Neuronal stem cell (in vitro differentiated cells): Measurements from ENCODE around the gene DDX5.
"Not testable (repeated sequence)": the region's sequence is repeated elsewhere in the genome, so short reads cannot be mapped to it uniquely, and the experiment has no call there.

Experiments used
- DNase-seq: peaks from one replicate; pipeline ENCODE4 v3.0.0-alpha.2; 2013; ENCODE audit warnings: low spot score
- H2AFZ ChIP-seq: one replicate; pipeline ENCODE4 v1.6.1; 2013; ENCODE audit warnings: mild to moderate bottlenecking, low read length, inconsistent platforms
- H2AK5ac ChIP-seq: 2 replicates; pipeline ENCODE4 v1.6.1; 2013; ENCODE audit warnings: low read depth, mild to moderate bottlenecking, inconsistent platforms, low read length, moderate library complexity, mixed read lengths
- H2BK120ac ChIP-seq: 2 replicates; pipeline ENCODE4 v1.6.1; 2013; ENCODE audit warnings: low read depth, mild to moderate bottlenecking, inconsistent platforms, low read length, moderate library complexity, mixed read lengths
- H2BK12ac ChIP-seq: one replicate; pipeline ENCODE4 v1.6.1; 2013; ENCODE audit warnings: low read length, inconsistent platforms
- H2BK15ac ChIP-seq: 2 replicates; pipeline ENCODE4 v1.6.1; 2013; ENCODE audit warnings: mild to moderate bottlenecking, low read length, inconsistent platforms, mixed read lengths
- H2BK5ac ChIP-seq: one replicate; pipeline ENCODE4 v1.6.1; 2013; ENCODE audit warnings: inconsistent platforms, mild to moderate bottlenecking, low read length, moderate library complexity
- H3K14ac ChIP-seq: one replicate; pipeline ENCODE4 v1.6.1; 2013; ENCODE audit warnings: low read length, inconsistent platforms
- H3K18ac ChIP-seq: 2 replicates; pipeline ENCODE4 v1.6.1; 2013; ENCODE audit warnings: low read length, inconsistent platforms
- H3K23ac ChIP-seq: 2 replicates; pipeline ENCODE4 v1.6.1; 2013; ENCODE audit warnings: low read depth, mild to moderate bottlenecking, mixed read lengths, low read length, inconsistent platforms; ENCODE audit not compliant: poor library complexity
- H3K27ac ChIP-seq: replicated peaks from 3 replicates; pipeline ENCODE4 v1.5.1; 2013; ENCODE audit warnings: low read length, inconsistent platforms
- H3K27me3 ChIP-seq, 3 experiments: 2 replicates each; pipeline ENCODE4 v1.6.1; 2013; ENCODE audit warnings: low read length in 3 of 3, mild to moderate bottlenecking in 2 of 3, inconsistent platforms in 1 of 3, low read depth in 1 of 3, mixed read lengths in 1 of 3, moderate library complexity in 1 of 3; ENCODE audit not compliant: control insufficient read depth in 3 of 3, insufficient read depth in 3 of 3
- H3K36me3 ChIP-seq, 2 donors: replicated peaks in 1 of 2; 2 replicates each; pipeline ENCODE4 v1.6.1; 2013; ENCODE audit warnings: low read length in 2 of 2; ENCODE audit not compliant: control insufficient read depth in 2 of 2, insufficient read depth in 2 of 2
- H3K4ac ChIP-seq: 2 replicates; pipeline ENCODE4 v1.6.1; 2013; ENCODE audit warnings: inconsistent platforms, mild to moderate bottlenecking, low read length, moderate library complexity
- H3K4me1 ChIP-seq, 2 donors: 1 replicate in 1 of 2; 2 replicates in 1 of 2; pipeline ENCODE4 v1.6.1; 2013; ENCODE audit warnings: low read length in 2 of 2, low read depth in 1 of 2; ENCODE audit not compliant: control insufficient read depth in 2 of 2, insufficient read depth in 1 of 2
- H3K4me2 ChIP-seq: one replicate; pipeline ENCODE4 v1.6.1; 2013; ENCODE audit warnings: mild to moderate bottlenecking, low read length, inconsistent platforms; ENCODE audit not compliant: insufficient read depth, poor library complexity, severe bottlenecking
- H3K4me3 ChIP-seq, 2 donors: 2 replicates each; pipeline ENCODE4 v1.5.1; 2013; ENCODE audit warnings: low read length in 2 of 2, mild to moderate bottlenecking in 2 of 2, inconsistent platforms in 1 of 2, moderate library complexity in 1 of 2
- H3K79me1 ChIP-seq: one replicate; pipeline ENCODE4 v1.6.1; 2013; ENCODE audit warnings: low read depth, mild to moderate bottlenecking, inconsistent platforms, low read length, moderate library complexity
- H3K9ac ChIP-seq: one replicate; pipeline ENCODE4 v1.6.1; 2013; ENCODE audit warnings: mild to moderate bottlenecking, low read depth, low read length, inconsistent platforms; ENCODE audit not compliant: poor library complexity
- H3K9me3 ChIP-seq, 2 donors: replicated peaks in 1 of 2; 2 replicates each; pipeline versions ENCODE3 to v1.6.1; 2013; ENCODE audit warnings: low read length in 2 of 2, mild to moderate bottlenecking in 2 of 2, inconsistent platforms in 1 of 2, low read depth in 1 of 2, mixed read lengths in 1 of 2, moderate library complexity in 1 of 2; ENCODE audit not compliant: control insufficient read depth in 2 of 2, insufficient read depth in 1 of 2
- H4K8ac ChIP-seq: one replicate; pipeline ENCODE4 v1.6.1; 2013; ENCODE audit warnings: low read depth, mild to moderate bottlenecking, inconsistent platforms, low read length, moderate library complexity
- H4K91ac ChIP-seq: one replicate; pipeline ENCODE4 v1.6.1; 2013; ENCODE audit warnings: low read length, low read depth, mild to moderate bottlenecking, inconsistent platforms; ENCODE audit not compliant: poor library complexity
- WGBS, 2 donors: extraction: QIAGEN DNeasy Blood & Tissue Kit; methylation state at CpG; one replicate each; pipeline ENCODE4 v1.1.7; 2013; ENCODE audit warnings: missing lambda C conversion rate in 2 of 2, mixed read lengths in 1 of 2; ENCODE audit not compliant: insufficient read length in 2 of 2, insufficient replicate concordance in 1 of 2; ENCODE audit errors: extremely low coverage in 2 of 2; 5-methylcytosine and 5-hydroxymethylcytosine counted together

Gene DDX5

DNA sequence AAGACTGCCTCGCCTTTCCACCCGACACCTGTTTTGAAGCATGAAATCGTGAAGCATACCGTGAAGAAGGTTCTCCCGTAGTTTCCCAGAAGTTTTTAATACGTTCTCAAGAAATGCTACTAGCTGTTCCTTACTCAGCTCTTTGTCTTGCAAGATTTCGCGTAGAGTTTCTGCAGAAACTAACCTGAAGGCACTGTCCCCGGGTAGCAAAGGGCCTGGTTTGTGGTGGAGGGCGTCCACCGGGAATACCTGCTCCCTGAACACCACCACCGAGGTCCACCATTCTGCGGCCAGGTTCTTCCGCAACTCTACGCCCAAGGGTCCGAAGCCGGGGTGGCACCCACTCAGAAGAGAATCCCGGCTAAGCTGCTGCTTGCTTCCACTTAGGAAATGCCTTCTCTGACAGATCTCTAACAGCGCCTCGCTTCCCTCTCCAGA, 9.7 kb downstream of the DDX5 start:
- no peak overlapping the region for H3K4ac ChIP-seq
- no peak overlapping the region for H4K8ac ChIP-seq
- peak overlapping the region; percentile 70 to 91 for H3K4me3 ChIP-seq
- H2AFZ ChIP-seq: peak overlapping the region; percentile 86
- H3K4me1 ChIP-seq: peaks cover 2 to 8% of the 10 kb centered on the region in 2 donors
- H2BK5ac ChIP-seq: peak overlapping the region; percentile 14
- no peak overlapping the region for H2BK120ac ChIP-seq
- WGBS, 2 donors: no CpG with 5 or more reads among the region's 20 CpGs
- no peak overlapping the region for H2AK5ac ChIP-seq
- peak overlapping the region; percentile 71 for H3K27ac ChIP-seq
- no peaks in the 10 kb centered on the region for H3K27me3 ChIP-seq
- H4K91ac ChIP-seq: no peak overlapping the region
- peak overlapping the region; percentile 80 for H3K18ac ChIP-seq
- no peak overlapping the region for H3K14ac ChIP-seq
- H2BK15ac ChIP-seq: no peak overlapping the region
- H3K36me3 ChIP-seq: peaks cover 26 to 68% of the 10 kb centered on the region in 2 donors
- H3K23ac ChIP-seq: peak overlapping the region; percentile 12
- H3K4me2 ChIP-seq: peak overlapping the region; percentile 78
- H2BK12ac ChIP-seq: no peak overlapping the region
- H3K9me3 ChIP-seq: no peaks in the 10 kb centered on the region
- peak overlapping the region; percentile 91 for H3K9ac ChIP-seq
- no peak for DNase-seq
- H3K79me1 ChIP-seq: peaks cover 3% of the 10 kb centered on the region

DNA sequence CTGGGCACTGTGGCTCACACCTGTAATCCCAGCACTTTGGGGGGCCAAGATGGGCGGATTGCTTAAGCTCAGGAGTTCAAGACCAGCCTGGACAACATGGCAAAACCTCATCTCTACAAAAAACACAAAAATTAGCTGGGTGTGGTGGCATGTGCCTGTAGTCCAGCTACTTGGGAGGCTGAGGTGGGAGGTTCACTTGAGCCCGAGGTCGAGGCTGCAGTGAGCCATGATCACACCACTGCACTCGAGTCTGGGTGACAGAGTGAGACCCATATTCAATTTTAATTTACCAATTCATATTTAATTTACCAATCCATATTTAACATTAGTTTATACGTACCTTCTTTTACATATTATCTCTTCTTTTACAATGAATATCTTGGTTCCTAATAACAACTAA, 10.8 kb downstream of the DDX5 start:
- H3K4me3 ChIP-seq, H2BK120ac ChIP-seq, H3K79me1 ChIP-seq, H2AK5ac ChIP-seq, H3K18ac ChIP-seq, H3K4me2 ChIP-seq, H3K9me3 ChIP-seq, H2BK12ac ChIP-seq, H3K9ac ChIP-seq, H3K27me3 ChIP-seq, H3K14ac ChIP-seq, H2BK15ac ChIP-seq, DNase-seq, H3K4me1 ChIP-seq, H3K4ac ChIP-seq, H3K23ac ChIP-seq, H4K91ac ChIP-seq, H2BK5ac ChIP-seq, H4K8ac ChIP-seq, H2AFZ ChIP-seq, H3K27ac ChIP-seq: not testable (repeated sequence)
- 100% methylated on average over 1 of the region's 5 CpGs for WGBS, 2 donors
- peaks cover 16 to 68% of the 10 kb centered on the region in 2 donors for H3K36me3 ChIP-seq

DNA sequence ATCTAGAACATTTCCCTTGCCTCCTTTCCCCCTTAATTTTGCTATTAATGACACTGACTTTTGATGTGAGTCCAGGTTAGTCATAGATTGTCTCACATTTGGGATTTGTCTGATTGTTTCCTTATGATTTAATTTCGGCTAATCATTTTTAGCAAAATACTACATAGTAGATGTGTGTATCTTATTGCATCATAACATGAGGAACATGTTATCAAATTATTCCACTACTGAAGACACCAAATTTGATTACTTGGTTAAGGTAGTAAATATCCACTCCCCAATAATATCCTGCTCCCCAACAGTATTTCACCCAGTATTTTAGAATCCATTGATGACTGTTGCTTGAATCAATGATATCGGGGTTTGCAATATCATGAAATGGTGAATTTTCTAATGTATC, 12.0 kb downstream of the DDX5 start:
- Histone ChIP-seq H3K79me1 (peaks cover 3% of the 10 kb centered on the region), H2BK5ac (no peak overlapping the region), H2AFZ (no peak overlapping the region), H2BK120ac (no peak overlapping the region), H2BK12ac (no peak overlapping the region), H3K36me3 (peaks cover 17 to 68% of the 10 kb centered on the region in 2 donors), H3K4ac (no peak overlapping the region), H3K9me3 (no peaks in the 10 kb centered on the region), H4K8ac (no peak overlapping the region), H3K14ac (no peak overlapping the region), H3K27ac (no peak overlapping the region), H3K4me1 (peaks cover 2 to 8% of the 10 kb centered on the region in 2 donors), H3K27me3 (no peaks in the 10 kb centered on the region), H3K18ac (no peak overlapping the region), H2AK5ac (no peak overlapping the region), H4K91ac (no peak overlapping the region), H3K23ac (no peak overlapping the region), H3K4me2 (no peak overlapping the region), H3K4me3 (no peak overlapping the region), H2BK15ac (no peak overlapping the region), H3K9ac (no peak overlapping the region)
- DNase-seq: no peak
- no CpG with 5 or more reads among the region's 2 CpGs for WGBS, 2 donors

DNA sequence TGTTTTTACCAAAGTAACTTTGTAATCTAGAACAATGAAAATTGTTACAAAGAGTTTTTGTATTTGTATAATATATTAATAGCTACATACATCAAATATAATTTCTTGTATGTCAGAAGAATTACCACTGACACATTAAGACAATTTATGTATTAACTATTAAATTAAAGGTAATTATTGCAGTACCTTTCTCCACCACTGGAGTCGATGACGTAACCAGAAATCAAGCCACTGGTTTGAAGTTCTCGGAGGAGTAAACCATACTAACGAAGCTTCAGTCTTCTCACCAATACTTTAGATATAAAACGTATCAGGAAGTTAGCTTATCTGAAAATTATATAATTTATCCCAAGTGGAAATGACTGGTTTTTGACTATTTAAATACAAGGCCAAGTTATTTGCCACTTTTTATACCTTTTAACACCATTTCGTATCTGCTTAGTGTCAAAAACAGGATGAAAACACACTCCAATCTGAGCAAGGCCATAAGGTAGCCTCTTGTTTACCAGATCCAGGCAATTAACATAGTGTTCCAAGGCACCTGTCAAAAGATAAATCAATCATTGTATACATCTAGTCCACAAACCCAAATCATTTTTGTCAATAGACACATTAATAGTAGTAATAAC, 13.5 kb downstream of the DDX5 start:
- no peak overlapping the region for H3K14ac ChIP-seq
- no peak for DNase-seq
- no peaks in the 10 kb centered on the region for H3K9me3 ChIP-seq

More for the DNA sequence above, 13.5 kb downstream of the DDX5 start:
- no peak overlapping the region for H2AFZ ChIP-seq
- no peak overlapping the region for H2AK5ac ChIP-seq
- H2BK15ac ChIP-seq: no peak overlapping the region
- peaks cover 17 to 68% of the 10 kb centered on the region in 2 donors for H3K36me3 ChIP-seq
- no peak overlapping the region for H2BK5ac ChIP-seq
- peaks cover 2 to 3% of the 10 kb centered on the region in 2 donors for H3K4me1 ChIP-seq
- H3K4me2 ChIP-seq: no peak overlapping the region
- H2BK12ac ChIP-seq: no peak overlapping the region
- no peak overlapping the region for H3K9ac ChIP-seq
- H4K91ac ChIP-seq: no peak overlapping the region
- H4K8ac ChIP-seq: no peak overlapping the region
- H3K27me3 ChIP-seq: no peaks in the 10 kb centered on the region
- peaks cover 3% of the 10 kb centered on the region for H3K79me1 ChIP-seq
- no peak overlapping the region for H3K18ac ChIP-seq
- H3K4me3 ChIP-seq: no peak overlapping the region
- no CpG with 5 or more reads among the region's 6 CpGs for WGBS, 2 donors
- H2BK120ac ChIP-seq: no peak overlapping the region
- H3K4ac ChIP-seq: no peak overlapping the region
- H3K27ac ChIP-seq: no peak overlapping the region
- H3K23ac ChIP-seq: no peak overlapping the region
